ENCODE data around the gene CFI. TPM values are rescaled to one million over a fixed set of nuclear protein-coding genes. Genes with fewer than 3 reads are reported as not detected.

The CFI gene
- total and polyA plus RNA-seq, 3 donors from 2014 or later = 4.3 to 26.0 (median 24.5) TPM

DNA sequence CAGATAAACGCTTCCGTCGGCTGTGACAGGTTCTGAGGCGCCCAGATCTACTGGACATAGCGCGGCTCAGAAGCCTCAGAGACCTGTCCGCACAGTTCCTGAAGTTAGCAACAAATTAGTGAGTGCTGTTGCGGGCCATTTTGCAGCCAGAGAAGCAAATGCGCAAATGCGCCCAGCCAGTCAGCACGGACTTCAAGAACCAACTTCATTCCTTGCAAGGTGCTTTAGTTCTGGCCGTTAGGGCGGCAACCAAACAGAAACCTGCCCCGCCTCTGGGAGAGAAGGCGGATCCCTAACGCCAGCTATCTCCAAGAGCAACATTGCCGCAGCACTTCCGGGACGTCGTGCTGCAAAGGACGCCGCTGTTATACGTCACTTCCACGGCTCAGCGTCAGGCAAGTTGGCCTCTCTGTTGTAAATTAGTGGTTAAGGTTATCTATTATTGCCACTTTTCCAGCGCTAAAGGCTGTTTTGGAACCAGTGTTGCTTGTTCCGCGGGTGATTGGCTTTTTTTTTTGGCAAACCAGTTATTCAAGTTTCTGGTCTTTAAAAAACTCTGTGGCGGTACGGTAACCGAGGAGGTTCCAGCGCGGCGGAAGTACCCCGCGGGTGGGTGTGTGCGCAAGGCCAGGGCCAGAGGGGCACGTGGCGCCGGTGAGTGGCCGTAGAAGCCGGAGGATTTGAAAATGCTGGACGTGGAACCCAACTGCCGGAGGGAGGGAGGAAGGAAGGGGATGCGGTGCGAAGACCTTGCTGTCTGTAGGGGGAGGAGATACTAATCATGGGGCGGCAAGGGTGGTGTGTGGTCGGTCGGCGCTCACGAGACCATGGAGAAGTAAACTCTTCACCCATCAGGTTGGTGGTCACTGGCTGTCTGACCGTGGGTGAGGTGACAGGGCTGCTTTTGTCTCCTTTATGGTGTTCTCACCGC lies 13.6 kb upstream of the CFI start, which contains the start of gene GAR1:
Gene GAR1 (plus strand): TSS at position 612 of the 931 bp plus-strand sequence. CDS start 403 bp downstream, outside the sequence.
- Histone ChIP-seq H3K9me3 (no peaks in the 10 kb centered on the region), H3K4me1 (peaks cover 8% of the 10 kb centered on the region), H3K27me3 (no peaks in the 10 kb centered on the region), H3K27ac (peak within 1 kb of the TSS; percentile 89 to 92), H3K4me3 (peak within 1 kb of the TSS; percentile 84 to 87), H3K36me3 (ENCODE audit: low read depth, missing control alignments) (no peaks in the 10 kb centered on the region)
- 0% methylated on average over 22 to 53 of the region's 53 CpGs for WGBS, 2 donors
- intact Hi-C loops (cut with DNase I; ENCODE audit: low total_unique reads) = loop anchor here (10.0 kb wide), 1 partner anchor 121 kb away; no protein-coding TSS in a partner anchor
- TF ChIP-seq, protein P1, sequence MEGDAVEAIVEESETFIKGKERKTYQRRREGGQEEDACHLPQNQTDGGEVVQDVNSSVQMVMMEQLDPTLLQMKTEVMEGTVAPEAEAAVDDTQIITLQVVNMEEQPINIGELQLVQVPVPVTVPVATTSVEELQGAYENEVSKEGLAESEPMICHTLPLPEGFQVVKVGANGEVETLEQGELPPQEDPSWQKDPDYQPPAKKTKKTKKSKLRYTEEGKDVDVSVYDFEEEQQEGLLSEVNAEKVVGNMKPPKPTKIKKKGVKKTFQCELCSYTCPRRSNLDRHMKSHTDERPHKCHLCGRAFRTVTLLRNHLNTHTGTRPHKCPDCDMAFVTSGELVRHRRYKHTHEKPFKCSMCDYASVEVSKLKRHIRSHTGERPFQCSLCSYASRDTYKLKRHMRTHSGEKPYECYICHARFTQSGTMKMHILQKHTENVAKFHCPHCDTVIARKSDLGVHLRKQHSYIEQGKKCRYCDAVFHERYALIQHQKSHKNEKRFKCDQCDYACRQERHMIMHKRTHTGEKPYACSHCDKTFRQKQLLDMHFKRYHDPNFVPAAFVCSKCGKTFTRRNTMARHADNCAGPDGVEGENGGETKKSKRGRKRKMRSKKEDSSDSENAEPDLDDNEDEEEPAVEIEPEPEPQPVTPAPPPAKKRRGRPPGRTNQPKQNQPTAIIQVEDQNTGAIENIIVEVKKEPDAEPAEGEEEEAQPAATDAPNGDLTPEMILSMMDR (IDR thresholded peaks at IDR 0.05) = no peak
- no peak for TF ChIP-seq POLR2A (IDR thresholded peaks at IDR 0.05)
- peak; percentile 97 for DNase-seq

DNA sequence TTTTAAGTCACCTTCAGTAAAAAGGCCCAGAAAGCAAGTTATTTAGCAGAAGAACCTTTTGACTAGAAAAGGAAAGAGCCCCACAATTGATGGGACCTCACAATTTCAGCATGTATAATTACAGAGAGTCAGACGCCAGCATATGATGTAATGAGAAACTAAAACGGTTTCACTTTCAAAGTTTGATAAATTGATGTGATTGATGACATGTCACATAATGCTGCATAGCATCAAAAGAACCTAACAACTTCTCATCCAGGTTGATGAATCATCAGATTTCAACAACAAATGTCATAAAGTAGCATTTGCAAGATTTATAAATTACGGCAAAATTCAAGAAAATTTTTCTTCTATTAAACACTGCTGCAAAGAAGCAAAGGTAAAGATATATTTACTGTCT lies 9.9 kb upstream of the CFI start:
- H3K9me3 ChIP-seq = no peaks in the 10 kb centered on the region
- H3K27me3 ChIP-seq = no peaks in the 10 kb centered on the region
- intact Hi-C loops (cut with DNase I; ENCODE audit: low total_unique reads) = loop anchor here (10.0 kb wide), 1 partner anchor 117 kb away; no protein-coding TSS in a partner anchor
- no peak overlapping the region for H3K4me3 ChIP-seq
- no peaks in the 10 kb centered on the region for H3K36me3 ChIP-seq (ENCODE audit: low read depth, missing control alignments)
- no peak for TF ChIP-seq POLR2A (IDR thresholded peaks at IDR 0.05)
- TF ChIP-seq, protein P1 (IDR thresholded peaks at IDR 0.05) = no peak
- 66 to 68% methylated on average over 3 of the region's 3 CpGs for WGBS, 2 donors
- H3K27ac ChIP-seq = no peak overlapping the region
- DNase-seq = no peak
- H3K4me1 ChIP-seq = peaks cover 2% of the 10 kb centered on the region

DNA sequence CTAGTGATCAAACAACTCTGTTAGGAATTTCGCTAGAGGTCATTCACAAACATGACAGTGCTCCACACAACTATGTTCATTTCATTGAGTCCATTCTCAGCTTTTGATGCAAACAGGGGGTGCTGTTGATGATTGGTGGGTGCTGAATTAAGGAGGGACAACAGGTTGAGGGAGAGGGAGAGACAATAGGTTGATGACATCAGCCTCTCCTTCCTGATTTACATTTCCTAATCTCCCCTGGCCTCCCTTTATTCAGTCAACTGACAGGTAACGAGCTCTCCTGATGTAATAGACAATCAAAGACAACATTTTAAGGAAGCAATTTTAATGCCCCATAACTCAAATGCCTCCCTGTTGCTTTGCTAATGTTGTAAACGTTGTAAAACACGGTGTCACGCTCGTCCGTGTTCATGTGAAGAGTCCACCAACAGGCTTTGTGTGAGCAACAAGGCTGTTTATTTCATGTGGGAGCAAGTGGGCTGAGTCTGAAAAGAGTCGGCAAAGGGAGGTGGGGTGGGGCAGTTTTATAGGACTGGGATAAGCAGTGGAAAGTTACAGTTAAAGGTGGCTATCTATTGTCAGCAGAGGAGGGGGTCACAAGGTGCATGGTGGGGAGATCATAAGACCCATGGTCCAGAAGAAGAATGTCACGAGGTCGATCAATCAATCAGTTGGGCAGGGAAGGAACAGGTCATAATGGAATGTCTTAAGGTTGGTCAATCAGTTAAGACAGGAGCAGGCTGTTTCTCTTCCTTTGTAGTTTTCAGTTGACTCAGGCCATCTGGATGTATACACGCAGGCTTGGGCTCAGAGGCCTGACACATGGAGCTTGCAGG lies 9.0 kb upstream of the CFI start:
- intact Hi-C loops (cut with DNase I; ENCODE audit: low total_unique reads) = loop anchor here (10.0 kb wide), 1 partner anchor 116 kb away; no protein-coding TSS in a partner anchor
- 71% methylated on average over 11 of the region's 11 CpGs for WGBS, 2 donors
- H3K4me1 ChIP-seq = no peaks in the 10 kb centered on the region
- TF ChIP-seq POLR2A (IDR thresholded peaks at IDR 0.05) = no peak
- TF ChIP-seq, protein P1 (IDR thresholded peaks at IDR 0.05) = no peak
- no peaks in the 10 kb centered on the region for H3K36me3 ChIP-seq (ENCODE audit: low read depth, missing control alignments)
- H3K9me3 ChIP-seq = no peaks in the 10 kb centered on the region
- no peaks in the 10 kb centered on the region for H3K27me3 ChIP-seq
- no peak for DNase-seq
- H3K27ac ChIP-seq = no peak overlapping the region
- no peak overlapping the region for H3K4me3 ChIP-seq

DNA sequence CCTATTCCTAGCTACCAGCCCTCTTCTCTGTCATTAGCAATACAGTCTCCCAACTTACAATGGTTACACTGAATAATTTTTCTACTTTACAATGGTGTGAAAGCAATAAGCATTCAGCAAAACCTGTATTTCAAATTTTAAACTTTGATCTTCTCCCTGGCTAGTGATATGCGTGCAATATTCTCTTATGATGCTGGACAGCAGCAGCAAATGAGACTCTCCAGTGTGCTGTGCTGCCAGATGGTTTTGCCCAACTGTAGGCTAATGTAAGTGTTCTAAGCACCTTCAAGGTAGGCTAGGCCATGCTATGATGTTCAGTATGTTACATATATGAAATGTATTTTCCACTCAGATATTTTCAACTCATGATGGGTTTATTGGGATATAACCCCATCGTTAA lies 7.9 kb upstream of the CFI start:
- Histone ChIP-seq H3K4me3 (no peak overlapping the region), H3K36me3 (ENCODE audit: low read depth, missing control alignments) (no peaks in the 10 kb centered on the region), H3K4me1 (no peaks in the 10 kb centered on the region), H3K27me3 (no peaks in the 10 kb centered on the region), H3K27ac (no peak overlapping the region), H3K9me3 (no peaks in the 10 kb centered on the region)
- intact Hi-C loops (cut with DNase I; ENCODE audit: low total_unique reads) = loop anchor here (10.0 kb wide), 1 partner anchor 115 kb away; no protein-coding TSS in a partner anchor
- no peak for DNase-seq
- TF ChIP-seq, protein P1 (IDR thresholded peaks at IDR 0.05) = no peak
- no peak for TF ChIP-seq POLR2A (IDR thresholded peaks at IDR 0.05)
- 82 to 95% methylated on average over 2 of the region's 2 CpGs for WGBS, 2 donors
